CD4-positive, alpha-beta T cell (primary cell): ENCODE results near the gene SULF2. TPM values are rescaled to one million over a fixed set of nuclear protein-coding genes. Genes with fewer than 3 reads are reported as not detected.
A peak's percentile ranks its signal among the peaks of the same experiment; 100 is the strongest.

ENCODE experiments used
- ATAC-seq: fragments of 200-7000 bp; cut with Tn5 transposase; one replicate; pipeline ENCODE4 v1.10.0; 2022; ENCODE audit warnings: mild to moderate bottlenecking; ENCODE audit not compliant: poor library complexity
- CTCF ChIA-PET: fragments of 350-600 bp; sonication (Branson Sonifier 250); formaldehyde crosslinking; loops from one replicate; lab custom pipeline; 2021; ENCODE audit warnings: antibody characterized with exemption, inconsistent platforms; lab: Charles Lee
- POLR2A ChIA-PET: fragments of 350-600 bp; sonication (Branson Sonifier 250); formaldehyde crosslinking; loops from one replicate; lab custom pipeline; 2021; ENCODE audit warnings: antibody characterized with exemption, inconsistent platforms; lab: Charles Lee
- DNase-seq, 14 experiments: peaks; one replicate each; pipeline ENCODE4 v3.0.0-alpha.2; 2013 to 2020; ENCODE audit warnings: mixed read lengths in 2 of 14
- H3K27ac ChIP-seq, 2 donors: one replicate each; pipeline versions ENCODE4 v1.5.1 to v1.7.0; 2013; ENCODE audit warnings: low read length in 2 of 2, low read depth in 1 of 2, mild to moderate bottlenecking in 1 of 2
- H3K27me3 ChIP-seq, 2 experiments: 1 replicate in 1 of 2; 2 replicates in 1 of 2; pipeline versions ENCODE4 v1.6.1 to v1.7.0; 2013; ENCODE audit warnings: low read length in 2 of 2, control low read depth in 1 of 2, mild to moderate bottlenecking in 1 of 2, moderate library complexity in 1 of 2; ENCODE audit not compliant: insufficient read depth in 2 of 2, control insufficient read depth in 1 of 2
- H3K36me3 ChIP-seq: one replicate; pipeline ENCODE4 v1.6.1; 2013; ENCODE audit warnings: low read length, control low read depth; ENCODE audit not compliant: insufficient read depth
- H3K4me1 ChIP-seq: one replicate; pipeline ENCODE4 v1.6.1; 2013; ENCODE audit warnings: low read length, control low read depth; ENCODE audit not compliant: insufficient read depth
- H3K4me3 ChIP-seq: one replicate; pipeline ENCODE4 v1.5.1; 2013; ENCODE audit warnings: mild to moderate bottlenecking, low read length, moderate library complexity
- H3K9me3 ChIP-seq, 2 experiments: 1 replicate in 1 of 2; 2 replicates in 1 of 2; pipeline versions ENCODE4 v1.6.1 to v1.7.0; 2013; ENCODE audit warnings: low read length in 2 of 2, mild to moderate bottlenecking in 2 of 2, control low read depth in 1 of 2, moderate library complexity in 1 of 2; ENCODE audit not compliant: control insufficient read depth in 1 of 2, insufficient read depth in 1 of 2
- H3K27ac Mint-ChIP-seq: one replicate; pipeline ENCODE4 v1.8.0; 2020; ENCODE audit warnings: mixed read lengths
- H3K27me3 Mint-ChIP-seq: one replicate; pipeline ENCODE4 v1.8.0; 2021; ENCODE audit warnings: mixed read lengths
- H3K36me3 Mint-ChIP-seq: one replicate; pipeline ENCODE4 v1.8.0; 2021; ENCODE audit warnings: low read depth, mixed read lengths
- H3K4me1 Mint-ChIP-seq: one replicate; pipeline ENCODE4 v1.8.0; 2021; ENCODE audit warnings: low read depth, mixed read lengths
- H3K4me3 Mint-ChIP-seq: one replicate; pipeline ENCODE4 v1.8.0; 2020; ENCODE audit warnings: mild to moderate bottlenecking, mixed read lengths
- H3K9me3 Mint-ChIP-seq: one replicate; pipeline ENCODE4 v1.8.0; 2020; ENCODE audit warnings: mixed read lengths
- intact Hi-C, 2 experiments: fragments of 100-400 bp; cut with DNase I in 1 of 2; cut with micrococcal nuclease in 1 of 2; formaldehyde crosslinking; loops; one replicate each; pipeline versions ENCODE4 v1.15.1 to v1.9.0; 2023 to 2025; cut with DNase I, micrococcal nuclease
- total RNA-seq, 174 experiments: library from RNA in 2 of 174; stranded (reverse) in 2 of 174; gene quantifications; one replicate each; pipeline ENCODE4 v1.2.3 and lab custom pipeline; 2021 to 2026
- TF ChIP-seq, protein P1 (sequence below): fragments of 200-600 bp; IDR thresholded peaks from one replicate; pipeline ENCODE4 v1.8.0; 2022; ENCODE audit warnings: antibody characterized with exemption, mild to moderate bottlenecking

The SULF2 gene
- total RNA-seq, 2 experiments from 2014 or later = 1.5 to 2.8 TPM

GRCh38 chr20:47663354-47664067 is 121.8 kb downstream of the SULF2 start:
- Mint-ChIP-seq H3K36me3 (peaks cover 21% of the 10 kb centered on the region), H3K4me3 (no peak overlapping the region), H3K4me1 (no peaks in the 10 kb centered on the region), H3K9me3 (no peaks in the 10 kb centered on the region), H3K27me3 (no peaks in the 10 kb centered on the region), H3K27ac (peak overlapping the region; percentile 32)
- Histone ChIP-seq H3K36me3 (peaks cover 16% of the 10 kb centered on the region), H3K4me3 (no peak overlapping the region), H3K4me1 (peaks cover 8% of the 10 kb centered on the region), H3K27ac (no peak overlapping the region), H3K9me3 (no peaks in the 10 kb centered on the region), H3K27me3 (no peaks in the 10 kb centered on the region)
- DNase-seq (peak; percentile 54 to 82 (median 68)), ATAC-seq (peak; percentile 82)
- ChIA-PET POLR2A (no interaction called here), CTCF (interaction anchor here (0.6 to 1.7 kb wide), 4 partner anchors 11 to 957 kb away, joined by 3 to 15 read pairs (median 4); no protein-coding TSS in a partner anchor)
- TF ChIP-seq, protein P1, sequence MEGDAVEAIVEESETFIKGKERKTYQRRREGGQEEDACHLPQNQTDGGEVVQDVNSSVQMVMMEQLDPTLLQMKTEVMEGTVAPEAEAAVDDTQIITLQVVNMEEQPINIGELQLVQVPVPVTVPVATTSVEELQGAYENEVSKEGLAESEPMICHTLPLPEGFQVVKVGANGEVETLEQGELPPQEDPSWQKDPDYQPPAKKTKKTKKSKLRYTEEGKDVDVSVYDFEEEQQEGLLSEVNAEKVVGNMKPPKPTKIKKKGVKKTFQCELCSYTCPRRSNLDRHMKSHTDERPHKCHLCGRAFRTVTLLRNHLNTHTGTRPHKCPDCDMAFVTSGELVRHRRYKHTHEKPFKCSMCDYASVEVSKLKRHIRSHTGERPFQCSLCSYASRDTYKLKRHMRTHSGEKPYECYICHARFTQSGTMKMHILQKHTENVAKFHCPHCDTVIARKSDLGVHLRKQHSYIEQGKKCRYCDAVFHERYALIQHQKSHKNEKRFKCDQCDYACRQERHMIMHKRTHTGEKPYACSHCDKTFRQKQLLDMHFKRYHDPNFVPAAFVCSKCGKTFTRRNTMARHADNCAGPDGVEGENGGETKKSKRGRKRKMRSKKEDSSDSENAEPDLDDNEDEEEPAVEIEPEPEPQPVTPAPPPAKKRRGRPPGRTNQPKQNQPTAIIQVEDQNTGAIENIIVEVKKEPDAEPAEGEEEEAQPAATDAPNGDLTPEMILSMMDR = peak; percentile 92
- intact Hi-C loops = loop anchor here (1.0 kb wide), 1 partner anchor 958 kb away; no protein-coding TSS in a partner anchor

DNA sequence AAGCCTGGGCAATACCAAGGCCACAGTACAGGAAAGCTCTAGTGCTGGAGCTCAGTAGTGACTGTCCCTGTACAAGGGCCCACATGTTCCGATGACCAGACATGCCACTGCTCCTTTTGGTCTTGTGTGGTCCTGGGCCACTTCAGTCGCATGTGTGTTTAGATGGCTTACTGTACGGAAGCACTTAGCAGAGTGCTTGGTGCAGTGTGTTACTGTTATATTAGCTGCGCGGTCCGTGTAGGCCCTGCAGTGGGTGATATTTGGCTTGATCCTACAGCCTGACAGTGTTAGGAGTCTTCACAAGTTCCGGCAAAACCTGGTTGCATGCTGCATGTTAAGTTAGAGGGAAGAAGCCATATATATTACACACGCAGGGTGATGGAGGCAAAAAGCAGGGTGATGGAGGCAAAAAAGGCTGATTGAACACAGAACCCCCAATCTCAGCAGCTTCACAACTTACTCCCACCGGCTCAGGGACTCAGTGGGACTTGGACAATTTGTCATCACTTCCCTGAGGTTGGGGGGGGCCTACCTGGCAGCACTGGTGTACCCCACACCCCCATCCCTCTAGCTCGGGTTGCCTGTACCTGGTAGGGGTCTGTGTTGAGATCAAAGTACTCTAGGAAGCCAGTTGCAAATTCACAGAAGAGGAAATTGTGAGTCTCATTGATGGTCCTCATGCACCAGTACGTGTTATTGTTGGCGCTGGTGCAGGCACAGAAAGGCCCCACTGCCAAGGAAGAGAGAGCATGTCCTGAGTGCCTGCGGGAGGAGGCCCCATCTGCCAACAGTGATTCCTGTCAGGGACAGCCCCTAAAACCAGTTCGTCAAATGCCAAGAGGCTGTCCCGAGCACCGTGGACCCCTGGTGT is 122.6 kb downstream of the SULF2 start:
- Histone ChIP-seq H3K27ac (no peak overlapping the region), H3K9me3 (no peaks in the 10 kb centered on the region), H3K4me3 (no peak overlapping the region), H3K36me3 (peaks cover 22% of the 10 kb centered on the region), H3K4me1 (peaks cover 8% of the 10 kb centered on the region), H3K27me3 (no peaks in the 10 kb centered on the region)
- H3K9me3 Mint-ChIP-seq = no peaks in the 10 kb centered on the region
- DNase-seq = no peak
- ChIA-PET POLR2A (no interaction called here), CTCF (interaction anchor here (1.5 to 1.8 kb wide), 2 partner anchors 10 to 958 kb away, joined by 6 read pairs; no protein-coding TSS in a partner anchor)
- H3K27ac Mint-ChIP-seq = no peak overlapping the region
- H3K4me3 Mint-ChIP-seq = no peak overlapping the region
- H3K4me1 Mint-ChIP-seq = no peaks in the 10 kb centered on the region
- H3K36me3 Mint-ChIP-seq = peaks cover 28% of the 10 kb centered on the region
- ATAC-seq = no peak
- TF ChIP-seq, protein P1 = no peak
- intact Hi-C loops = loop anchor here (1.0 kb wide), 1 partner anchor 959 kb away; no protein-coding TSS in a partner anchor
- no peaks in the 10 kb centered on the region for H3K27me3 Mint-ChIP-seq

DNA sequence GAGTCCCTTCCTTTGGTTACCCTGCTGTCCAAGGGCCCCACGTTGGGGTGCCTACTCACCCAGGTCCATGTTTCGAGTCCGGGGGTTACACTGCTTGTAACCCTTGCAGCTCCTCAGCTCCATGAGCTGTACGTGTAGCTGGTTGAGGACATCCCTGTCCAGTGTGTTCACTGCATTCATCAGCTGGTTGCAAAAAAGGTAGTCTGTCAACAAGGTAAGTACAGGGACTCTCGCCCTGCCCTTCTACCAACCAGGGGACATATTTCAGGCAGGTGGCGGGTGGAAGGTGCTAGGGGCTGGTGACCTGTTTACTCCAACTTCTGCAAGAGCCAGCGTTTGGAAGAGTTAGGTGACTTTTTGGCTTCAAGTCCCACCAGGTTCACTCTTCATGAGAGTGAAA is 123.6 kb downstream of the SULF2 start:
- intact Hi-C loops = no loop called here
- H3K27ac ChIP-seq = no peak overlapping the region

More for the DNA sequence above, 123.6 kb downstream of the SULF2 start:
- TF ChIP-seq, protein P1 = no peak
- H3K4me1 Mint-ChIP-seq = no peaks in the 10 kb centered on the region
- CTCF ChIA-PET = interaction anchor here (1.8 kb wide), 1 partner anchor 959 kb away, joined by 6 read pairs; no protein-coding TSS in a partner anchor
- Histone ChIP-seq H3K4me3 (no peak overlapping the region), H3K9me3 (no peaks in the 10 kb centered on the region), H3K4me1 (peaks cover 8% of the 10 kb centered on the region), H3K36me3 (peaks cover 24% of the 10 kb centered on the region), H3K27me3 (no peaks in the 10 kb centered on the region)
- no peaks in the 10 kb centered on the region for H3K9me3 Mint-ChIP-seq
- POLR2A ChIA-PET = interaction anchor here (1.1 kb wide), 1 partner anchor 13 kb away, joined by 3 read pairs; no protein-coding TSS in a partner anchor
- H3K27me3 Mint-ChIP-seq = no peaks in the 10 kb centered on the region
- H3K4me3 Mint-ChIP-seq = no peak overlapping the region
- DNase-seq (no peak), ATAC-seq (no peak)
- no peak overlapping the region for H3K27ac Mint-ChIP-seq
- peaks cover 36% of the 10 kb centered on the region for H3K36me3 Mint-ChIP-seq
